ENCODE data around the gene ZNF268.
"Not testable (repeated sequence)": the region's sequence is repeated elsewhere in the genome, so short reads cannot be mapped to it uniquely, and the experiment has no call there.

Gene ZNF268

DNA sequence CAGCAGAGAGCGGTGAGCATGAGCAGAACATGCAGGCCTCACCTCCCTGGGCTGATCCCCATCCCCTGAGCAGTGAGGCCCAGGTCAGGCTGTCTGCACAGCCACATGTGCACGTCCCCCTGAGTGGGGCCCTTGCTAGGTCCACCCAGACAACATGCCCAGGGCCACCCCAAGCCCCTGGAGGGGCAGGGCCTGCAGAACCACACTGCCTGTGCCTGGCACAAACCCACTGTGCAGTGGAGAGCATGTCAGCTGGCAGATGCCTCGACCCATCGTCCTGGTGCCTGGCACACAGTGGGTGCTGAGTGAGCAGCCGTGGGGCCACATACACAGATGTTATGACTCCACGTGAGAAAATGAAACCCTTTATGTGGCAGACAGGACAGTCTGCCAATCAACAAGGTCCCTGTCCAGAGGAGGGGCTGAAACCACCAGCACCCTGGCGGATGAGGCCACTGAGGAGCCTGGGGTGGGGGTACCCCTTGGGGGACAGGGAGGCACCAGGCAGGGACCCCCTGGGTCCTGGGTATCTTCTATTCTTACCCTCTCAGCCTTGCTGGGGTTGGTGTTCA is 46.1 kb downstream of the ZNF268 start:
- no peak for DNase-seq

- no peak for DNase-seq
Observed at GRCh38 chr12:133231001-133231400, 49.7 kb downstream of the ZNF268 start.

DNA sequence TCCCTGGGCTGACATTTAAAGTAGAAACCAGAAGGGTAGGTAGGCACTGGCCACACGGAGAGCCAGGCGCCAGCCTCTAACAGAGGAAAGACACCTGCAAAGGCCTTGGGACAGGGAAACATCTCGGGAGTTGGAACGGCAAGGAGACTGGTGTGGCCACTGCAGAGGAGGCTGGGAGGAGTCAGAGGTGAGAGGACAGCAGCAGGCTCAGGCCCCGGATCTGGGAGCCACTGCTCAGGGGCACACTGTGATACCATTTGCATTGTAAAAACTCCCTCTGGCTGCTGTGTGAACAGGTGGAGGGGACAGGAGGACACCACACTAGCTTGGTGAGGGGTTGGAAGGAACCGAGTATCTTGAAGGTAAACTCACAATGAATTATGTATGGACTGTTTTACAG is 51.7 kb downstream of the ZNF268 start:
- DNase-seq = no peak

- no peak for DNase-seq
Observed at GRCh38 chr12:133233993-133234564, 52.8 kb downstream of the ZNF268 start.

- DNase-seq = no peak
Observed at GRCh38 chr12:133234971-133235370, 53.7 kb downstream of the ZNF268 start.

DNA sequence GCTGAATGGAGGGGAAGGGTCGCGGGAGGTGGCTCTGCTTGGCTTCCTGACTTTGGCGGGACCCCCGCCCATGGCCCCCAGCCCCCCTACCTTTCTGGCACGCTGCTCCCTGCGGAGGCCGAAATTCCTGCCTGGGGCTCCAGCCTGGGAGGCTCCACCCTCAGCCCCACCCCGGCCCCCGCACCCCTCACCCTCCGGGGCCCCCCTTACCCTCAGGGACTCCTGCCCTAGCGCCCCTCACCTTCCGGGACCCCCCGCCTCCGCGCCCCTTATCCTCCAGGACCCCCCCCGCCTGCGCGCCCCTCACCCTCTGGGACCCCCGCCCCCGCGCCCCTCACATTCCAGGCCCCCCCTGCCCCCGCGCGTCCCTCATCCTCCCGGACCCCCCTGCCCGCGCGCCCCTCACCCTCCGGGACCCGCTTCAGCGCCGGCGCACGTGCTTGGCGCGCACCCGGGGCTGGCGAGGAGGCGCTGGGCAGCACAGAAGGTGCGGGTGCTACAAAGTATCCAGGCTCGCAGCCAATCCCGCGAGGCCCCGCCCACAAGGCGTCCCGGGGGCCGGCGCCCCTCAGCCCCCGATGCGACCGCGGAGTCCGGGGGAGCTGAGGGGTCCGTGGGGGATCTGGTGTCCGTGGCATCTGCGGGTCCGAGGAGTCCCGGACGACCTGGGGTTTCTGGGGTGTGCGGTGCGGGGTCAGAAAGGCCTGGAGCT is 54.3 kb downstream of the ZNF268 start, which contains the start of gene ANHX:
ANHX (minus strand) TSS at position 477 of the 712 bp plus-strand sequence. CDS start 1,521 bp downstream, outside the sequence.
- no peak for DNase-seq

GRCh38 chr12:133236144-133236543 is 54.8 kb downstream of the ZNF268 start:
- DNase-seq = no peak

DNA sequence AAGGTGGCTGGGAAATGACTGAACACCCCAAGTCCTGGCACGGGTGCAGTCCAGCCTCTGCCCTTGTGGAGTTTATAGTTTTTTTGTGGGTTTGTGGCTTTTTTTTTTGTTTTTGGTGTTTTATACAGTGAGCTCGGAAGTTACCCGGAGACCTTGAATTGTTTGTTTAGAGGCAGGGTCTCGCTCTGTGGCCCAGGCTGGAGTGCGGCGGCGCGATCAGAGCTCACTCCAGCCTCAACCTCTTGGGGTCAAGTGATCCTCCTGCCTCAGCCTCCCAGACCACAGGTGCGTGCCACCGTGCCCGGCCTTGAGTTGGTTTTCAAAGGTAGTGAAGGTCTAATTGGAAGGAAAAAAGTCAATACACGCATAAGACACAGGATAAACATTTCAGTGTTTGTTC is 55.3 kb downstream of the ZNF268 start:
- no peak for DNase-seq

DNA sequence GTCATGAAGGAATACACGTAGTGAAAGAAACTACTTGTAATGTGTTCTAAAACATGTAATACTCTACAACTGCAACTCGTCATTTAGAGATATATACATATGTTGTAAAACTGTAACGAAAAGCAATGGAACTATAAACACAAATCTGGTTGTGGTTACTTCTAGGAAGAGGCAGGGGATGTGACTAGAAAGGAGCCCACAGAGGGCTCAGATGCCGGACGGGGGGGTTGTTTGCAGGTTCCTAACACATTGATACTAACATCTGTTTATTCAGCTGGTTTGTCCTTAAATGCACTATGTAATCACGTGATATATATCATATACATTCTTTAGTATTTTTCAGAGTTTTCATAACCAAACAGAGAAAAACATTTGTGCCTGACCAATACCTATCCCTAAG is 70.4 kb downstream of the ZNF268 start:
- DNase-seq = no peak

- not testable (repeated sequence) for DNase-seq
Observed at GRCh38 chr12:133255833-133256232, 74.5 kb downstream of the ZNF268 start.

DNA sequence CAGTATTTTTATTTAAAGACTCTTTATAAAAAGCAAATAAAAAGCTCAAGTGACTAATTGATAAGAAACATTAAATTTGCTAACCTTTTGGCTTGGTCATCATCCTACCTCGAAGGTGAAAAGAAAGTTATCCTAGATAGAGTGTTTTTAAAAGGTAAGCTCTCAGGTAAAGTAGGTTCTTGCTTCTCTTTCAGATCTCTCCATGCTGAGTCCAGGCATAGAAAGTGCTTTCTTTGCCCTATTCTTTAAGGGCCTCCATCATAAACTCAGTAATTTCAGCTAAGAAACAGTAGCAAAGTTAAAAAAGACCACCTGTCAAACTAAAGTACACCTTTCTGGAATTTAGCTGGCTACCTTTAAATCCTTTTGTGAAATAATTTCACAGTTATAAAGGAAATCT is 75.0 kb downstream of the ZNF268 start:
- no peak for DNase-seq

- DNase-seq = no peak
Observed at GRCh38 chr12:133264173-133264572, 82.9 kb downstream of the ZNF268 start.
